ENCODE data around the gene NOTUM. TPM values are rescaled to one million over a fixed set of nuclear protein-coding genes. Genes with fewer than 3 reads are reported as not detected.

NOTUM gene
- total RNA-seq, 1 experiment from 2014 or later, result 1.4 TPM

DNA sequence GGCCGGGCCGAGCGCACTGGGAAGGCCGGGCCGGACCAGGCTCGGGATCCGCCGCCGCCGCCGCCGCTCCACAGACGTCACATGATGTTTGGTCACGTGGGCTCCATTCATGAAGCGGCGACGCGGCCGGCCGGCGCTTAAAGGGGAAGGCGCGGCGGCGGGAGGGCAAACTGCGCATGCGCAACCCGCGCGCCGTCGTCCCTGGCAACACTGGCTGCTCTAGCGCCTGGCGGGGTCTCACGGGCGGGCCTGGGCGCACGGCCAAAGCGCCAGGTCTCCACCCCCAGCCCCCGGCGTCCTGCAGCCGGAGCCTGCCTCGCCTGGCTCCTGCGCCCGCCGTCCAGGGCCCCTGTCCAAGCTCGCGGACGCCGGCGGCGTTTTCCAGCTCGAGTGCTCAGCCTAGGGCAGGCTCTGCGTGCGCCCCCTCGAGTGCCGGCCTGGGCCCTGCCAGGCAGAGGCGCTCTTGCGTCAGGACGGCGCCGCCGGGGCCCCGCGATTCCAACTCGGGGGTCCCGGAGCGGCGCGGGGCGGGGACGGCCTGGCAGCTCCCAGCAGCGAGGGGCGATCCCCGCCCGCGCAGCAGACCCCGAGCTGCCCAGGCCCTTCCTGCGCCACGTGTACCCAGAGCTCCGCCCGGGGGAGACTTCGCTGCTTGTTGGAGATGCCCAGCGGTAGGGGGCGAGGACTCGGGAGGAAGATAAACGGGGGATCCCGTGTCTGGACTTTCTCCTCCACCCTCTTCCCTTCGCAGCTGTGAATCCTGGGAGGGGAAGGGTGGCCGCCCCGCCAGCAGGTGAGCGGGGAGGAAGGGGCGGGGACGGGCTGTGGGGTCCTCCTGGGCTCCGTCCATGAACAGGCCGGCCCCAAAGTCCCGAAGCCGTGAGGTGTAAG, 33.1 kb downstream of the NOTUM start, which contains the start of gene MAFG:
TSS of gene MAFG (minus strand) at position 83 of the 891 bp plus-strand sequence. CDS start 4,550 bp downstream, outside the sequence.
- Histone ChIP-seq H3K9me3 (replicated peaks) (no peaks in the 10 kb centered on the region), H3K4me1 (replicated peaks) (peaks cover 33% of the 10 kb centered on the region), H3K27me3 (replicated peaks) (0 out of 2 replicates have a peak, but pooled peaks cover 2% of the 10 kb centered on the region), H3K27ac (peak within 1 kb of the TSS; percentile 95), H3K4me3 (peak within 1 kb of the TSS; percentile 91), H3K36me3 (peaks cover 5% of the 10 kb centered on the region)
- DNase-seq (ENCODE audit: low read depth in 1 of 2, low spot score in 2 of 2), result peak; percentile 96 to 99

DNA sequence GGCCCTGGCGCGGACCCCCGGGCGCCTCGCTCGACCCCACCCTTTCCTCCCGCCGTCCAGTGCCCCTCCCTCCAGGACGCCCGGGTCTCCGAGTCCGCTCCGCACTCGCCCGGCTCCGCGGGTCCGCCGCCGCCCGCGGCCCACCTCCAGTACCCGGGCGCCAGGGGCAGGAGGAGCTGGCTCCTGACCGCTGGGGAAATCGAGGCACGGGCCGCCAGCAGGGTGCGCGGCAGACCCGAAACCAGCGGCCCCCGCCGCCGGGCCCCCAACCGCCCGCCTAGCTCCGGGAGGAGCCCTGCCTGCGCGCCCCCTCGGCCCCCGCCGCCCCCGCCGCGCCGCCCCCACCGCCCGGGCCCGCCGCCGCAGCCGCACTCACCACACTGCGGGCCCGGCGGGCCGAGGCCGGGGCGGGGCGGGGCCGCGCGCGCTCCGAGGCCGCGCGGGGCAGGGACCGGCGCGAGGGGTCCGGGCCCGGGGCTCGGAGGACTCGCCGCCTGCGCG, 33.8 kb downstream of the NOTUM start:
- Histone ChIP-seq H3K4me1 (replicated peaks) (peaks cover 33% of the 10 kb centered on the region), H3K36me3 (peaks cover 12% of the 10 kb centered on the region), H3K4me3 (peak overlapping the region; percentile 91), H3K27me3 (replicated peaks) (0 out of 2 replicates have a peak, but pooled peaks cover 2% of the 10 kb centered on the region), H3K27ac (peak overlapping the region; percentile 95), H3K9me3 (replicated peaks) (no peaks in the 10 kb centered on the region)
- DNase-seq (ENCODE audit: low read depth in 1 of 2, low spot score in 2 of 2), result no peak

DNA sequence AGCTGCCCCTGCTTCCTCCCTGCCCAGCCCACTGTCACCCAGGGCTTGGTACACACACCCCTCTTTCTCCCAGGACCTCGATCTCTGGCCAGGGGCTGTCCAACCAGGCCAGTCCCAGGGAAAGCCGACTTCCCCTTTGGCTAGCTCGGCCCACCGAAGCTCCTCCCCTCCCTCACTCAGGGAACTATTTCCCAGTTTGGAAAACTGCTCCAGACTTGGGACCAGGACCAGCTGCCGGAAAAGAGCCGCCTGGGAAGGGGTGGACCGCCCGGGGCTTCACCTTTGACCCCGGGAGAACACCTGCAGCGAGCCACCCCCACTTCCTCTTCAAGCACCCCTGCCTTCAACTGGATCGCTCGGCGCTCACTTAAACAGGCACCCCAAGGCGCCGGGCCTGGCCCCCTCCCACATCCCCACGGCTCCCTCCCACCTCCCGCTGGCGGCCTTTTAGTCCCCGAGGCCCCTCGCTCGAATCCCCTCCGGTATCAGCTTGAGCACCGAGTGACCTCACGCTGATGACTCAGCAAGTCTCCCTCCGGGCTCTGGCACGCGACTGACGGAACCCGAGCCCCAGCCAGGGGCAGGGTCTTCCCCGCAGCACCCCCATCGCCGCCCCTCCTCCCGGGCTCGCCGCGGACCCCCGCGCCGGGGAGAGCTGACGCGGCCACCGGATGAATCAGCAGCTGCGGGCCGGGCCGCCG, 34.4 kb downstream of the NOTUM start:
- no peaks in the 10 kb centered on the region for H3K9me3 ChIP-seq (replicated peaks)
- H3K27ac ChIP-seq, result peak overlapping the region; percentile 95
- DNase-seq (ENCODE audit: low read depth in 1 of 2, low spot score in 2 of 2), result peak; percentile 77 to 90
- peaks cover 33% of the 10 kb centered on the region for H3K4me1 ChIP-seq (replicated peaks)
- peak overlapping the region; percentile 91 for H3K4me3 ChIP-seq
- peaks cover 17% of the 10 kb centered on the region for H3K36me3 ChIP-seq
- no peaks in the 10 kb centered on the region for H3K27me3 ChIP-seq (replicated peaks)

DNA sequence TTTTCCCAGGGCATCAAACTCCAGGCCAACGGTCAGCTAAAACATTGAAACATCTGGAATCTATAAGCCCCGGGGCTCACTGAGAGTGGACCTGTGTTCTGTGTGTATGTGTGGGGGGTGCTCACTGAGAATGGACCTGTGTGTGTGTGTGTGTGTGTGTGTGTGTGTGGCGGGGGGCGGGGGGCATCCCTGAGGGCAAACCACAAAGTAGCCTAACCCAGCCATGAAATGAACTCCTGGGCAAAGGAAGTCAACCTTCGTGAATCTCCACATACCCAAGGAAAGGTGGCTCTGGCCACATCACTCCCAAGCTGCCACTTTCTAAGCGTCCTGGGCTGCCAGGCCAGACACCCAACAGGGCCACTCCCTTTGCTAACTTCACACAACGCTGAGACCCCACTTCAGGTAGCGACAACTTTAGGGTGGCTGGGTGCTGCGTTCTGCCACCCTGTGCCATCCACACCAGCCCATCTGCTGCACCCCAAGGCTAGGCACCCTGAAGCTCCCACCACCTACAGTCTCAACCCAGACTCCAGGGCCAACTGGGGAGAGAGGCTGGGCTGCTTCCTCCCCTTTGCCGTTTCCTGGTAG, 35.0 kb downstream of the NOTUM start:
- Histone ChIP-seq H3K4me1 (replicated peaks) (peaks cover 33% of the 10 kb centered on the region), H3K9me3 (replicated peaks) (no peaks in the 10 kb centered on the region), H3K36me3 (peaks cover 20% of the 10 kb centered on the region), H3K27me3 (replicated peaks) (no peaks in the 10 kb centered on the region), H3K4me3 (peak overlapping the region; percentile 91), H3K27ac (peak overlapping the region; percentile 95)
- no peak for DNase-seq (ENCODE audit: low read depth in 1 of 2, low spot score in 2 of 2)

DNA sequence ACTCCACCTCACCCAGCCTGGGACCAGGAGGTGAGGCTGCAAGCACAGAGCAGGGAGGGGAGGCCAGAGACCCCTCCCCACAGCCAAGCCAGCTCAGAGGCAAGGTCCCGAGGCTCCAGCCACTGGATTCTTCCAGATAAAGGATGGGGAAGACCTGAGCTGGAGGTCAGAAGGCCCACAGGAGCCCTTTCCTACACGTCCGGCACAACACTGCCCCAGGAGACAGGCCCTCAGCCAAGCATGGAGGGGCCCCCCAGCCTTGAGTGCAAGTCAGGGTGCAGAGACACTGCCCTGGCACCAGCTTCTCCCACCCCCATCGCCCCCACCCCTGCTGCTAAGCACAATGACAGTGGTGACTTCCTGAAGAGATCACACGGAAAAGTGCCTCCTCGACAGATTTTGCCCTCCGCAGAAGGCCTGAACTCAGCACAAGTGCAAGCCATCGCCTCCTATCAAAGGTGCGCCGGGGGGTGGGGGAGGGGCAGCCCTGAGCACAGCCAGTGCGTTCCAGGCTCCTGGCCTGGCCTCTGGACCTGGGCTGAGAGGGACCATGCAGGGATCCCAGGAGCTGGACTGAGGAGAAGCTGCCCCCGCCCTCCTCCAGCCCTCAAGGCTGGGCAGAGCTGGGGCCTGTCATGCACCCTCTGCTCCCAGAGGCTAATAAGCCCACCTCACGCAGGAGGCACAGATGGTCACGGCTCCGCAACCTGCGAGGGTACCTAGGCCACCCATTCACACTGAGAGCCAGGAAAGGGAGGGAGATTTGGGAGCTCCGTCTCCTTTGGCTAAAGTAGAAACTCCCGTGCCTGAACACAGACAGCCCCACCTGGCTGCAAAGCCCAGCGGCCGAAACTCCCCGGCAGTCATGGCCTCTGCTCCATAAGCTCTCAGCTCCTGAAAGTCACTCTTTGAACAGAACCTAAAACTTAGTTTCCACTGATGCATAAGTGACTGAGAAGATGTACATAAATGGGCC, 36.1 kb downstream of the NOTUM start:
- Histone ChIP-seq H3K27ac (no peak overlapping the region), H3K27me3 (replicated peaks) (no peaks in the 10 kb centered on the region), H3K4me1 (replicated peaks) (peaks cover 33% of the 10 kb centered on the region), H3K4me3 (no peak overlapping the region), H3K9me3 (replicated peaks) (no peaks in the 10 kb centered on the region), H3K36me3 (peaks cover 32% of the 10 kb centered on the region)
- no peak for DNase-seq (ENCODE audit: low read depth in 1 of 2, low spot score in 2 of 2)

DNA sequence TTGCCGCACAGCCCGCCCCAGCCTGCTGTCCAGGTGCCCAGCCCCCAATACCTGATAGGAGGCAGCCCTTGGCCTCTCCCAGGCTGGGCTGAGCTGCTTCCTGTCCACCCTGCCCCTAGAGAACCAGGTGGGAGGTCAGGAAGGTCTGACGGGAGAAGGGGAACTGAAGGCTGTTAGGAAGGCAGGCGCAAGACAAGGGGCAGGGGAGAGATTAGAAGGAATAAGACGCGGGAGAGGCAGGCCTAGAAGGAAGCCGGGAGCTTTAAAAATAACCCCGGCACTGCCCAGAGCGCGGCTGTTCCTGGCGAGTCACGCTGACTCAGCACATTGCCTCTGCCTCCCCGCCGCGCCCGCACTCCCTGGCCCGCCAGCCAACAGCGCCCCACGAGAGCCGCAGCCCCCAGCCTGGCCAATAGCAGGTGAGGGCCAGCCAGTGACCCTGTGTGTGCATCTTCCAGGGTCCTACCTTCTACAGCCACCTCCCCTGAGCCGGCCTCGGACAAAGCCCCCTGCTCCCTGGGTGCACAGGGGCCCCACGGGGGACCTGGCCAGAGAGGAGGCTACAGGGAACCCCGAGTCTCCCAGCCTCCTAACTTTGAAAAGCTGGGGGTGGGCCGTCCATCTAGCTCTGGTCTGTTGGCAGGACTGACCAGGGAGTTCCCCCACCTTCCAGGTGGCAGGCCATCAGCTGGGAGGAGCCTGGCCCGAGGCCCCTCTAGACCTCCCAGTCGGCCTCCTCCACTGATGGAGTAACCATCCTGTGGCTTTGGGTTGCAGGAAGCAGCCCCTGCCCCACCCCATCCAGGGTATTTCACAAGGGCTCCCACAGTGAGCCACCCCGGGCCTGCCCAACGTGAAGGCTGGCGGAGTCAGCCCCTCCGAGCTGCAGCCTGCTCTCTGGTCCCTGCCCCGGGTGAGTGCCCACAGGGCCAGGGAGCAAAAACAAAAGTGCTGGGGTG, 37.4 kb downstream of the NOTUM start:
- DNase-seq (ENCODE audit: low read depth in 1 of 2, low spot score in 2 of 2), result no peak
- Histone ChIP-seq H3K9me3 (replicated peaks) (no peaks in the 10 kb centered on the region), H3K4me3 (no peak overlapping the region)

DNA sequence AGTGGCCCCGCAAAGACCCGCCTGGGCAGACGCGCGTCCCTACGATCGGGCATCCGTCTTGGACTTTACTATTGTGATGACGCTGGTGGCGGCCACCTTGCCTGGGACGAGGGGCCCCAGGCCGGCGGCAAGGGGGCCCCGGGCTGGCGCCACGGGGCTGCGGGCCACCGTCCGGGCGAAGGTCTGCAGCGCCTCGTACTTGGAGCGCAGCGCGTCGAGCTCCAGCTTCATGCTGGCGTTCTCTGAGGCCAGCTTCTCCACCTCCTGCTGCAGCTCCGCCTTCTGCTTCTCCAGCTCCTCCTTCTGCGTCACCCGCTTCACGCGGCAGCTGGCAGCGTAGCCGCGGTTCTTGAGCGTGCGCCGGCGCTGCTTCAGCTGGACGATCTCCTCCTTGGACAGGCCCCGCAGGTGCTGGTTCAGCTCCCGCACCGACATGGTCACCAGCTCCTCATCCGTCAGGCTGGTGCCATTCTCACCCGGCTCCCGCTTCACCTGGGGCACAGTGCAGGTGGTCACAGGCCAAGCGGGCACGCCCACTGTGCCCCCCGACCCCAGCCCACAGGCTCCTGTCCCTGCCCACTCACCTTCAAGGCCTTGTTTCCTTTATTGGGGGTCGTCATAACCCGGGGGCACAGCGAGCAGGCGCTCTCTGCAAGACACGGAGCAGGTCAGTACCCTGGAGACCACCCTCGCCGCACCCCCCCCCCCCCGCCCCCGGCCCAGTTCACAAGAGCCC, 38.3 kb downstream of the NOTUM start:
- Histone ChIP-seq H3K9me3 (replicated peaks) (no peaks in the 10 kb centered on the region), H3K4me1 (replicated peaks) (peaks cover 24% of the 10 kb centered on the region), H3K36me3 (peaks cover 43% of the 10 kb centered on the region), H3K27me3 (replicated peaks) (no peaks in the 10 kb centered on the region), H3K4me3 (no peak overlapping the region), H3K27ac (no peak overlapping the region)
- DNase-seq (ENCODE audit: low read depth in 1 of 2, low spot score in 2 of 2), result no peak

More for the DNA sequence above, 37.4 kb downstream of the NOTUM start:
- H3K27me3 ChIP-seq (replicated peaks), result no peaks in the 10 kb centered on the region
- H3K4me1 ChIP-seq (replicated peaks), result peaks cover 32% of the 10 kb centered on the region
- peaks cover 40% of the 10 kb centered on the region for H3K36me3 ChIP-seq
- peak overlapping the region; percentile 42 for H3K27ac ChIP-seq

DNA sequence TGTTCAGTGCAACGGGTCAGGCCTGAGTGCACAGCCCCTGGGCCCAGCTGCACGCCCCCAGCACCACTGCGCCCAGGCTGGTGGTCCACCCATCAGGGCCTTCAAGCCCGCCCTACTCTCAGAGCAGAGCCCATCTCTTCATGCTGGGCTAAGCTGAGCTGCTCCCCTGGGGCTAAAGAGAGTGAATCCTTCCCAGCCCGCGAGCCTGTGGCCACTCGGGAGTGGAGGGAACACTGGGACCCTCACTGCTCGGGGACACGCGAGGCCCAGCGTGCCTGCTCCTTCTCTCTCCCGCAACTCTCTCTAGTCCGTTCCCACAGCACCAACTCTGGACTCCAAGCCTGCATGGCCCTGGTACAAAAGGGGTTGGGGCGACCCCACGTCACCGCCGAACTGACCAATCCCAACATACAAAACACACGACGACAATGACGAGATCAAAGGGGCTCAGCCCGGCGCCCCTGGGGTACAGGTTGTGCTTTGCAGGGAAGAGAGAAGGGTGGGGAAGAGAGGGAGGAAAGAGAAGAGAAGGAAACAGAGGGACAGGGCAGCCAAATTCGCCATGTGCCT, 38.9 kb downstream of the NOTUM start:
- Histone ChIP-seq H3K4me1 (replicated peaks) (peaks cover 25% of the 10 kb centered on the region), H3K4me3 (no peak overlapping the region), H3K27ac (no peak overlapping the region), H3K9me3 (replicated peaks) (no peaks in the 10 kb centered on the region), H3K36me3 (peaks cover 44% of the 10 kb centered on the region), H3K27me3 (replicated peaks) (no peaks in the 10 kb centered on the region)
- DNase-seq (ENCODE audit: low read depth in 1 of 2, low spot score in 2 of 2), result no peak

DNA sequence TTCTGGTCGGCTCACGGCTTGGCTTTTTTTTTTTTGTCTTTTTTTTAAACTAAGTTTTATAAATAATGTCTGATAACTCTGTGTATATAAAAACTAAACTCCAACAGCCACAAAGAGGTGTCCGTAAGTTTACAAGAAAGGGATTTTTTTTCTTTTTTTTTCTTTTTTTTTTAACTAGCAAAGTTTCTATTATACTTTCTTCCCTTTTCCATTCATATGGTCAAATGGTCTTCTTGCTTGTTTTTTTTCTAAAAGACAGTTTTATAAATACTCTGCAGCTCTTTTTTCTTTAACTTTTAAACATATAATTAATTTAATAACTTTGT, 39.5 kb downstream of the NOTUM start:
- no peak for DNase-seq (ENCODE audit: low read depth in 1 of 2, low spot score in 2 of 2)
- Histone ChIP-seq H3K27ac (no peak overlapping the region), H3K4me3 (no peak overlapping the region), H3K4me1 (replicated peaks) (peaks cover 29% of the 10 kb centered on the region), H3K9me3 (replicated peaks) (no peaks in the 10 kb centered on the region), H3K27me3 (replicated peaks) (no peaks in the 10 kb centered on the region), H3K36me3 (peaks cover 42% of the 10 kb centered on the region)

DNA sequence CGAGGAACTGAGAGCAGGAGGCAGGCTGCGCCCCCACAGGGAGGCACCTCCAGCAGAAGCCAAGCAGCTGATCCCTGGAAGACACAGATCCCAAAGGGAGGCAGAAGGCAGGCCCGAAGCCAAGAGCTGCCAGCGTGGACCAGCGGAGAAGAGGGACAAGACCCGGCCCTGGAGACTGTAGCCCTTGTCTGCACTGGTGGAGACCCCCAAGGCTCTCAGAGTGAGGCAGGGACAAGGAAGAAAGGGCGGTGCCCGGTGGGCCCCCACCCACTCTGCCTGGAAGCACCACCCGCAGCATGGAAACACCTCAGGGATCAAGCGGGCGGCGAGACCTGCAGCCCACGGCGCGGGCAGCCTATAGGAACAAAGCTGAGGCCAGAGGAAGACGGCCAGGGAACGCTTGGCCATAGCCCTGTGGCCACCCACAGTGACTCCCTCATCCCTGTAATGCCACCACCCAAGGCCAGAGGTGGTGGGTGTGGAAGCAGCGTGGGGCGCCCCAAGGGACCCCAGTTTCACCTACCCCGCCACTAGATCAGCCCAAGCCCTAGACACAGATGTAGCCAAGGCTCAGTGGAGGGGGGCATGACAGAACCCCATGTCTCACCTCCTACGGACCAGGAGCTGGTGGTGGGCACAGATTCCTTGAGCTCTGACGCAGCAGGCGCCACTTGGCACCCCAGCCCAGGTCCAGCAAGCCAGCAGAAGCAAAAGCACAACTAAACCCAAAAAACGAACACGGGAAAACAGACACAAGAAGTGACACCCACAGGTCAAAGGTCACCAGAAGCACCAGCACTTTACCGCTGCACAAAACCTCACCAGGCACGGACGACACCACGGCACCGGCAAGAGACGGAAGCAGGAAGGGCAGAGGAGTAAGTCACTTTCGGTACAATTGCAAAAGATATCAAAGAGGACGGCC, 40.1 kb downstream of the NOTUM start:
- Histone ChIP-seq H3K4me3 (no peak overlapping the region), H3K9me3 (replicated peaks) (no peaks in the 10 kb centered on the region), H3K27me3 (replicated peaks) (no peaks in the 10 kb centered on the region), H3K4me1 (replicated peaks) (peaks cover 24% of the 10 kb centered on the region), H3K27ac (no peak overlapping the region), H3K36me3 (peaks cover 47% of the 10 kb centered on the region)
- DNase-seq (ENCODE audit: low read depth in 1 of 2, low spot score in 2 of 2), result no peak
